Measurements from ENCODE around the gene NR1D2. TPM values are rescaled to one million over a fixed set of nuclear protein-coding genes. Genes with fewer than 3 reads are reported as not detected.
"Not testable (repeated sequence)": the region's sequence is repeated elsewhere in the genome, so short reads cannot be mapped to it uniquely, and the experiment has no call there.

Gene NR1D2
- total and polyA plus RNA-seq, 12 donors, result 2.8 to 54.7 (median 33.1) TPM

DNA sequence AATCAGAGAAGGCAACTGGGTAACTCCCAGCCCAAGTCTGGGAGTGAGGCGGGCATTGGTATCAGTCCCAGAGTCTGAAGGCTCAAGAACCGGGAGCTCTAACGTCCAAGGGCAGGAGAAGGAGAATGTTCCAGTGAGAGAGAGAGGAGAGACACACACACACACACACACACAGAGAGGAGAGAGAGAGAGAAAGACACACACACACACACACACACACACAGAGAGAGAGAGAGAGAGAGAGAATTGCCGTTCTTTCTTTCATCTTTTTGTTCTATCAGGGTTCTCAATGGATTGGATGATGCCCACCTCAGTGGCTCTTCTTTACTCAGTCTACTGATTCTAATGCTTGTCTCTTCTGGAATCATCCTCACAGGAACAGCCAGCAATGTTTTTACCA, 57.0 kb downstream of the NR1D2 start:
- ATAC-seq (no peak), DNase-seq (no peak)
- Histone ChIP-seq H3K36me3 (no peaks in the 10 kb centered on the region), H3K4me3 (no peak overlapping the region), H3K4me1 (peaks cover 0 to 10% (median 5%) of the 10 kb centered on the region in 9 donors), H3K27me3 (no peaks in the 10 kb centered on the region), H3K9me3 (no peaks in the 10 kb centered on the region), H3K27ac (no peak overlapping the region)
- 77 to 94% methylated on average over 4 of the region's 4 CpGs for WGBS, 2 donors
- no peak for TF ChIP-seq CTCF (IDR thresholded peaks at IDR 0.05)
- intact Hi-C loops (cut with DNase I), result loop anchor here in 4 of 10 donors (5.0 kb wide), 3 partner anchors 235 to 685 kb away; no protein-coding TSS in a partner anchor

- Histone ChIP-seq H3K27ac (no peak overlapping the region), H3K27me3 (no peaks in the 10 kb centered on the region), H3K4me1 (peaks cover 0 to 10% (median 5%) of the 10 kb centered on the region in 9 donors), H3K36me3 (no peaks in the 10 kb centered on the region), H3K9me3 (no peaks in the 10 kb centered on the region), H3K4me3 (no peak overlapping the region)
- DNase-seq, result no peak
- no peak for ATAC-seq
- intact Hi-C loops (cut with DNase I), result loop anchor here in 4 of 10 donors (5.0 kb wide), 3 partner anchors 234 to 684 kb away; no protein-coding TSS in a partner anchor
- whole genome bisulfite sequencing, 2 donors, result 96 to 98% methylated on average over 3 of the region's 3 CpGs
- no peak for TF ChIP-seq CTCF (IDR thresholded peaks at IDR 0.05)
Observed at GRCh38 chr3:24003466-24003865, 58.4 kb downstream of the NR1D2 start.

- no peak for DNase-seq
- no peak for TF ChIP-seq CTCF (IDR thresholded peaks at IDR 0.05)
- Histone ChIP-seq H3K27me3 (no peaks in the 10 kb centered on the region), H3K9me3 (no peaks in the 10 kb centered on the region), H3K27ac (no peak overlapping the region), H3K4me1 (peaks cover 0 to 3% (median 0%) of the 10 kb centered on the region in 9 donors), H3K36me3 (no peaks in the 10 kb centered on the region), H3K4me3 (no peak overlapping the region)
- no peak for ATAC-seq
- intact Hi-C loops (cut with DNase I), result loop anchor here in 4 of 10 donors (5.0 kb wide), 3 partner anchors 233 to 683 kb away; no protein-coding TSS in a partner anchor
- WGBS, 2 donors, result 90 to 94% methylated on average over 4 of the region's 4 CpGs
Observed at GRCh38 chr3:24004171-24004938, 59.3 kb downstream of the NR1D2 start.

- no peak overlapping the region for H3K4me3 ChIP-seq
- no peak for TF ChIP-seq CTCF (IDR thresholded peaks at IDR 0.05)
- DNase-seq (no peak), ATAC-seq (no peak)
- no peaks in the 10 kb centered on the region for H3K4me1 ChIP-seq
- no peak overlapping the region for H3K27ac ChIP-seq
- intact Hi-C loops (cut with DNase I), result no loop called here
- H3K36me3 ChIP-seq, result no peaks in the 10 kb centered on the region
- 88 to 92% methylated on average over 8 of the region's 8 CpGs for WGBS, 2 donors
- no peaks in the 10 kb centered on the region for H3K27me3 ChIP-seq
- no peaks in the 10 kb centered on the region for H3K9me3 ChIP-seq
Observed at GRCh38 chr3:24005669-24006068, 60.6 kb downstream of the NR1D2 start.

- H3K9me3 ChIP-seq; ATAC-seq; H3K27ac ChIP-seq; H3K27me3 ChIP-seq; intact Hi-C loops (cut with DNase I); H3K4me3 ChIP-seq; H3K36me3 ChIP-seq; H3K4me1 ChIP-seq; DNase-seq: not testable (repeated sequence)
- WGBS, 2 donors, result 96 to 97% methylated on average over 8 of the region's 8 CpGs
Observed at GRCh38 chr3:24010834-24011233, 65.7 kb downstream of the NR1D2 start.
